ENCODE results near the gene OPRD1. TPM values are rescaled to one million over a fixed set of nuclear protein-coding genes. Genes with fewer than 3 reads are reported as not detected.
"Not testable (repeated sequence)": the region's sequence is repeated elsewhere in the genome, so short reads cannot be mapped to it uniquely, and the experiment has no call there.

Gene OPRD1
- total and polyA plus RNA-seq, 2 donors (not counting 1 experiment from before 2014, with no cell fraction given) = not detected

- Histone ChIP-seq H3K27ac (ENCODE audit: low read length in 2 of 2) (no peak overlapping the region), H3K9ac (ENCODE audit: low read length) (no peak overlapping the region), H3K36me3 (replicated peaks in 1 of 2; ENCODE audit: control extremely low read depth in 1 of 2, control insufficient read depth in 1 of 2, extremely low read depth in 1 of 2, insufficient read depth in 2 of 2, low read length in 1 of 2) (no peaks in the 10 kb centered on the region), H3K4me1 (ENCODE audit: control insufficient read depth in 2 of 2, insufficient read depth in 2 of 2, low read length in 2 of 2) (peaks cover 0 to 6% of the 10 kb centered on the region in 2 donors), H3K79me2 (ENCODE audit: control insufficient read depth, insufficient read depth, low read length) (no peaks in the 10 kb centered on the region), H3K9me3 (ENCODE audit: control extremely low read depth in 1 of 3, control insufficient read depth in 2 of 3, insufficient read depth in 1 of 3, low read length in 2 of 3) (no peaks in the 10 kb centered on the region), H3K4me3 (ENCODE audit: control extremely low read depth in 1 of 5, extremely low read depth in 1 of 5, insufficient read depth in 1 of 5, low read depth in 2 of 5, low read length in 4 of 5) (no peak overlapping the region), H4K20me1 (ENCODE audit: control insufficient read depth, insufficient read depth, low read length, poor library complexity, severe bottlenecking) (no peaks in the 10 kb centered on the region), H3K27me3 (replicated peaks in 1 of 4; ENCODE audit: control extremely low read depth in 1 of 4, control insufficient read depth in 3 of 4, insufficient read depth in 4 of 4, low read length in 3 of 4) (peaks cover 0 to 2% (median 0%) of the 10 kb centered on the region in 4 experiments), H2AFZ (ENCODE audit: insufficient read depth, low read depth, low read length, poor library complexity, severe bottlenecking) (no peak overlapping the region), H3K4me2 (replicated peaks; ENCODE audit: low read depth, low read length, poor library complexity, severe bottlenecking) (no peak overlapping the region)
- 100% methylated on average over 1 of the region's 3 CpGs for WGBS (ENCODE audit: insufficient coverage)
- H3K27ac Mint-ChIP-seq = no peak overlapping the region
- no peak overlapping the region for H3K4me3 Mint-ChIP-seq
- peaks cover 8% of the 10 kb centered on the region for H3K4me1 Mint-ChIP-seq
- TF ChIP-seq, protein P1, sequence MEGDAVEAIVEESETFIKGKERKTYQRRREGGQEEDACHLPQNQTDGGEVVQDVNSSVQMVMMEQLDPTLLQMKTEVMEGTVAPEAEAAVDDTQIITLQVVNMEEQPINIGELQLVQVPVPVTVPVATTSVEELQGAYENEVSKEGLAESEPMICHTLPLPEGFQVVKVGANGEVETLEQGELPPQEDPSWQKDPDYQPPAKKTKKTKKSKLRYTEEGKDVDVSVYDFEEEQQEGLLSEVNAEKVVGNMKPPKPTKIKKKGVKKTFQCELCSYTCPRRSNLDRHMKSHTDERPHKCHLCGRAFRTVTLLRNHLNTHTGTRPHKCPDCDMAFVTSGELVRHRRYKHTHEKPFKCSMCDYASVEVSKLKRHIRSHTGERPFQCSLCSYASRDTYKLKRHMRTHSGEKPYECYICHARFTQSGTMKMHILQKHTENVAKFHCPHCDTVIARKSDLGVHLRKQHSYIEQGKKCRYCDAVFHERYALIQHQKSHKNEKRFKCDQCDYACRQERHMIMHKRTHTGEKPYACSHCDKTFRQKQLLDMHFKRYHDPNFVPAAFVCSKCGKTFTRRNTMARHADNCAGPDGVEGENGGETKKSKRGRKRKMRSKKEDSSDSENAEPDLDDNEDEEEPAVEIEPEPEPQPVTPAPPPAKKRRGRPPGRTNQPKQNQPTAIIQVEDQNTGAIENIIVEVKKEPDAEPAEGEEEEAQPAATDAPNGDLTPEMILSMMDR (IDR thresholded peaks at IDR 0.05) = no peak
- TF ChIP-seq EZH2 (IDR thresholded peaks at IDR 0.05; ENCODE audit: borderline replicate concordance, insufficient read depth, low read depth, low read length, poor library complexity, severe bottlenecking) = no peak
- CTCF ChIA-PET = no interaction called here
- intact Hi-C loops (cut with micrococcal nuclease) = no loop called here
- no peak for ATAC-seq (ENCODE audit: low read depth)
- H3K27me3 Mint-ChIP-seq = peaks cover 23% of the 10 kb centered on the region
- no peaks in the 10 kb centered on the region for H3K9me3 Mint-ChIP-seq (ENCODE audit: insufficient read depth)
- POLR2A ChIA-PET = no interaction called here
- DNase-seq = no peak
These were observed 36.4 kb downstream of the OPRD1 start for GRCh38 chr1:28848416-28848815.

- no peak overlapping the region for H3K4me2 ChIP-seq (replicated peaks; ENCODE audit: low read depth, low read length, poor library complexity, severe bottlenecking)
- no peaks in the 10 kb centered on the region for H3K9me3 ChIP-seq (ENCODE audit: control extremely low read depth in 1 of 3, control insufficient read depth in 2 of 3, insufficient read depth in 1 of 3, low read length in 2 of 3)
- H3K79me2 ChIP-seq (ENCODE audit: control insufficient read depth, insufficient read depth, low read length) = no peaks in the 10 kb centered on the region
- no peaks in the 10 kb centered on the region for H3K36me3 ChIP-seq (replicated peaks in 1 of 2; ENCODE audit: control extremely low read depth in 1 of 2, control insufficient read depth in 1 of 2, extremely low read depth in 1 of 2, insufficient read depth in 2 of 2, low read length in 1 of 2)
- Mint-ChIP-seq H3K4me1 (no peaks in the 10 kb centered on the region), H3K27ac (no peak overlapping the region), H3K9me3 (ENCODE audit: insufficient read depth) (no peaks in the 10 kb centered on the region), H3K4me3 (no peak overlapping the region), H3K27me3 (peaks cover 29% of the 10 kb centered on the region)
- H3K27me3 ChIP-seq (replicated peaks in 1 of 4; ENCODE audit: control extremely low read depth in 1 of 4, control insufficient read depth in 3 of 4, insufficient read depth in 4 of 4, low read length in 3 of 4) = peaks cover 0 to 11% (median 0%) of the 10 kb centered on the region in 4 experiments
- ATAC-seq (ENCODE audit: low read depth) (no peak), DNase-seq (no peak)
- H4K20me1 ChIP-seq (ENCODE audit: control insufficient read depth, insufficient read depth, low read length, poor library complexity, severe bottlenecking) = no peaks in the 10 kb centered on the region
- 90% methylated on average over 1 of the region's 3 CpGs for WGBS (ENCODE audit: insufficient coverage)
- intact Hi-C loops (cut with micrococcal nuclease) = no loop called here
- CTCF ChIA-PET = interaction anchor here (0.7 kb wide), 2 partner anchors 24 to 348 kb away, joined by 3 read pairs; no protein-coding TSS in a partner anchor
- no peak overlapping the region for H3K27ac ChIP-seq (ENCODE audit: low read length in 2 of 2)
- TF ChIP-seq, protein P1 (IDR thresholded peaks at IDR 0.05) = no peak
- TF ChIP-seq EZH2 (IDR thresholded peaks at IDR 0.05; ENCODE audit: borderline replicate concordance, insufficient read depth, low read depth, low read length, poor library complexity, severe bottlenecking) = no peak
- H3K4me1 ChIP-seq (ENCODE audit: control insufficient read depth in 2 of 2, insufficient read depth in 2 of 2, low read length in 2 of 2) = no peaks in the 10 kb centered on the region
- H3K9ac ChIP-seq (ENCODE audit: low read length) = no peak overlapping the region
- no peak overlapping the region for H3K4me3 ChIP-seq (ENCODE audit: control extremely low read depth in 1 of 5, extremely low read depth in 1 of 5, insufficient read depth in 1 of 5, low read depth in 2 of 5, low read length in 4 of 5)
- POLR2A ChIA-PET = no interaction called here
- no peak overlapping the region for H2AFZ ChIP-seq (ENCODE audit: insufficient read depth, low read depth, low read length, poor library complexity, severe bottlenecking)
These were observed 41.2 kb downstream of the OPRD1 start for GRCh38 chr1:28853093-28853742.

GRCh38 chr1:28854406-28854805 is 42.4 kb downstream of the OPRD1 start:
- peaks cover 0 to 11% (median 0%) of the 10 kb centered on the region in 4 experiments for H3K27me3 ChIP-seq (replicated peaks in 1 of 4; ENCODE audit: control extremely low read depth in 1 of 4, control insufficient read depth in 3 of 4, insufficient read depth in 4 of 4, low read length in 3 of 4)
- H3K9me3 Mint-ChIP-seq (ENCODE audit: insufficient read depth); POLR2A ChIA-PET; H3K4me1 ChIP-seq (ENCODE audit: control insufficient read depth in 2 of 2, insufficient read depth in 2 of 2, low read length in 2 of 2); ATAC-seq (ENCODE audit: low read depth); H3K79me2 ChIP-seq (ENCODE audit: control insufficient read depth, insufficient read depth, low read length); H3K9ac ChIP-seq (ENCODE audit: low read length); H3K27ac ChIP-seq (ENCODE audit: low read length in 2 of 2); DNase-seq; H4K20me1 ChIP-seq (ENCODE audit: control insufficient read depth, insufficient read depth, low read length, poor library complexity, severe bottlenecking); H3K36me3 ChIP-seq (replicated peaks in 1 of 2; ENCODE audit: control extremely low read depth in 1 of 2, control insufficient read depth in 1 of 2, extremely low read depth in 1 of 2, insufficient read depth in 2 of 2, low read length in 1 of 2); H3K4me3 ChIP-seq (ENCODE audit: control extremely low read depth in 1 of 5, extremely low read depth in 1 of 5, insufficient read depth in 1 of 5, low read depth in 2 of 5, low read length in 4 of 5); H3K4me2 ChIP-seq (replicated peaks; ENCODE audit: low read depth, low read length, poor library complexity, severe bottlenecking); H3K4me1 Mint-ChIP-seq; intact Hi-C loops (cut with micrococcal nuclease); H3K9me3 ChIP-seq (ENCODE audit: control extremely low read depth in 1 of 3, control insufficient read depth in 2 of 3, insufficient read depth in 1 of 3, low read length in 2 of 3); H3K27ac Mint-ChIP-seq; H3K4me3 Mint-ChIP-seq; H2AFZ ChIP-seq (ENCODE audit: insufficient read depth, low read depth, low read length, poor library complexity, severe bottlenecking): not testable (repeated sequence)
- CTCF ChIA-PET = interaction anchor here (0.7 kb wide), 1 partner anchor 58 kb away, joined by 4 read pairs; no protein-coding TSS in a partner anchor
- peaks cover 25% of the 10 kb centered on the region for H3K27me3 Mint-ChIP-seq
- WGBS (ENCODE audit: insufficient coverage) = 100% methylated on average over 2 of the region's 7 CpGs

Measured in B cell (primary cell).